ENCODE data around the gene CPED1. TPM values are rescaled to one million over a fixed set of nuclear protein-coding genes. Genes with fewer than 3 reads are reported as not detected.

The CPED1 gene
- total RNA-seq, 4 donors from 2014 or later = 1.9 to 4.4 (median 3.7) TPM

GRCh38 chr7:121024611-121025010 is 36.1 kb downstream of the CPED1 start:
- no peak for DNase-seq (ENCODE audit: low spot score in 2 of 2)
- intact Hi-C loops (cut with DNase I; ENCODE audit: low total_unique reads) = no loop called here
- no peak overlapping the region for H3K4me3 ChIP-seq (ENCODE audit: low read depth, poor library complexity, severe bottlenecking)
- 30 to 50% methylated on average over 5 of the region's 5 CpGs for WGBS, 2 donors
- no peak for TF ChIP-seq POLR2A (IDR thresholded peaks at IDR 0.05)
- no peak for TF ChIP-seq CTCF (IDR thresholded peaks at IDR 0.05)

DNA sequence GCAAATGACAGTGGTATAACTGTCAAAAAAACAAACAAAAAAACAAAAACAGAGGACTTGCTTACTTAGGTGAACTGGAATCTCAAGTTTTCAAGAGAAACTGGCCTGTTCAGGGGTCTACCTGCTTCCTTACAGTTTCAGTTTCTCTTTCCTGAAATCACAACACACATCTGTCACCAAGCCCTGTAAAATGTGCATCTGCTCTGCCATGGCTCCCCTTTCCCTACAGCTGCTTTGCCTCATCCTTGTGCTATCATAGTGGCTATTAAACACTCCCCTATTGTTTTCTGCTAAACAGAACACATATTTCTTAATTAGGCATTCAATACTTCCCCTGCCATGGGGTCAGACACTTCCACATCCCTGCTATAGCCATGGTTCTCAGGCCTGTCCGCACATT is 37.6 kb downstream of the CPED1 start:
- intact Hi-C loops (cut with DNase I; ENCODE audit: low total_unique reads) = no loop called here
- TF ChIP-seq POLR2A (IDR thresholded peaks at IDR 0.05) (no peak), CTCF (IDR thresholded peaks at IDR 0.05) (no peak)
- H3K4me3 ChIP-seq (ENCODE audit: low read depth, poor library complexity, severe bottlenecking) = no peak overlapping the region
- 96 to 100% methylated on average over 1 of the region's 1 CpG for WGBS, 2 donors
- DNase-seq (ENCODE audit: low spot score in 2 of 2) = no peak

- intact Hi-C loops (cut with DNase I; ENCODE audit: low total_unique reads) = no loop called here
- no peak for TF ChIP-seq CTCF (IDR thresholded peaks at IDR 0.05)
- no peak for TF ChIP-seq POLR2A (IDR thresholded peaks at IDR 0.05)
- WGBS, 2 donors = 93 to 94% methylated on average over 3 of the region's 3 CpGs
- no peak overlapping the region for H3K4me3 ChIP-seq (ENCODE audit: low read depth, poor library complexity, severe bottlenecking)
- no peak for DNase-seq (ENCODE audit: low spot score in 2 of 2)
These were observed 38.1 kb downstream of the CPED1 start for GRCh38 chr7:121026577-121027111.

DNA sequence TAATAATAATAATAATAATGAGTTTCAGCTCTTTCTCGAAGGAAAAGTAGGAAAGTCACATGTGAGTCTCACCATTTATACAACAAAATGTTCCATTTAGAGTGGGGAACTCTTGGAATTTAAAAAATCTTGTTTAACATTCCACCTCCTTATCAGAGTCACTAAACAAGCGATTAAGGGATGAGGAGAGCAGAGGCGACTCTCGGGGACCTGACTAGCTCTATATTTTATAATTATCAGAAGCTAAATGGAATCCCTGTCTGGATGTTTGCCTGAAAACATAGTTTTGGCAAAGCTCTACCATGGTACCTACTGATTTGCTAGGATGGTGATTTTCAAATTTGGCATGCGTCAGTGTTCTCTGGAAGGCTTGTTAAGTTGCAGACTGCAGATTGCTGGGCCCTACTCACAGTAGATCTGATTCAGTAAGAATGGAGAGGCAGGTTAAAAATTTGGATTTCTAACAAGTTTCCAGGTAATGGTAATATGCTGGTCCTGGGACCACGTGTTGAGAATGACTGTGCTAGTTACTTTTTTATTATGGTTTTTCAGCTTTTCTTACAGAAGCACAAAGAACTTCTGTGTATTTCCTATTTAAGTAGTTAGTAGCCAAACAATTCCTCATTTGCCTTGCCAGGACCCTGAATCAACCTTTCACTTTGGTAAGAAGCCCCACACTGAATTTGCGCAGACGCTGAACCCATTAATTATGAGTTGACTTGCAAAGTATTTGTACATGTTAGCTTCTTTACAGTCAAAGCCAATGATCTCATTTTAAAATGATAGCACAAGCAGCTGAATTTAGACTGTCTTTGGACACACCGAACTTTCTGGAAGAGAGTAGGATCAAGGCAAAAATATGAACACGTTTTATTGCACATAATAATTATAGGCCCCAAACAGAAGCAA is 39.5 kb downstream of the CPED1 start:
- intact Hi-C loops (cut with DNase I; ENCODE audit: low total_unique reads) = no loop called here
- H3K4me3 ChIP-seq (ENCODE audit: low read depth, poor library complexity, severe bottlenecking) = no peak overlapping the region
- TF ChIP-seq POLR2A (IDR thresholded peaks at IDR 0.05) = no peak
- no peak for TF ChIP-seq CTCF (IDR thresholded peaks at IDR 0.05)
- WGBS, 2 donors = 71 to 74% methylated on average over 10 of the region's 10 CpGs
- DNase-seq (ENCODE audit: low spot score in 2 of 2) = no peak

GRCh38 chr7:121029302-121029701 is 40.8 kb downstream of the CPED1 start:
- DNase-seq (ENCODE audit: low spot score in 2 of 2) = no peak
- intact Hi-C loops (cut with DNase I; ENCODE audit: low total_unique reads) = no loop called here
- 88 to 98% methylated on average over 1 of the region's 1 CpG for WGBS, 2 donors
- TF ChIP-seq CTCF (IDR thresholded peaks at IDR 0.05) (no peak), POLR2A (IDR thresholded peaks at IDR 0.05) (no peak)
- H3K4me3 ChIP-seq (ENCODE audit: low read depth, poor library complexity, severe bottlenecking) = no peak overlapping the region
